Thyroid gland (tissue), 4 donors: ENCODE data around the gene NEFH.

ENCODE experiments used
- POLR2A ChIP-seq, 2 donors: fragments of 450-650 bp; IDR thresholded peaks; one replicate each; pipeline ENCODE4 v1.6.1; 2017; ENCODE audit warnings: antibody characterized with exemption in 2 of 2, mild to moderate bottlenecking in 2 of 2, moderate library complexity in 1 of 2
- TF ChIP-seq, protein P1 (sequence below), 6 experiments: fragments of 200-600 bp in 3 of 6; fragments of 450-650 bp in 3 of 6; sonication (generic) in 3 of 6; IDR thresholded peaks; one replicate each; pipeline ENCODE4 v1.5.1; 2016 to 2019; ENCODE audit warnings: antibody characterized with exemption in 6 of 6, mild to moderate bottlenecking in 2 of 6, inconsistent platforms in 1 of 6, moderate library complexity in 1 of 6

DNA sequence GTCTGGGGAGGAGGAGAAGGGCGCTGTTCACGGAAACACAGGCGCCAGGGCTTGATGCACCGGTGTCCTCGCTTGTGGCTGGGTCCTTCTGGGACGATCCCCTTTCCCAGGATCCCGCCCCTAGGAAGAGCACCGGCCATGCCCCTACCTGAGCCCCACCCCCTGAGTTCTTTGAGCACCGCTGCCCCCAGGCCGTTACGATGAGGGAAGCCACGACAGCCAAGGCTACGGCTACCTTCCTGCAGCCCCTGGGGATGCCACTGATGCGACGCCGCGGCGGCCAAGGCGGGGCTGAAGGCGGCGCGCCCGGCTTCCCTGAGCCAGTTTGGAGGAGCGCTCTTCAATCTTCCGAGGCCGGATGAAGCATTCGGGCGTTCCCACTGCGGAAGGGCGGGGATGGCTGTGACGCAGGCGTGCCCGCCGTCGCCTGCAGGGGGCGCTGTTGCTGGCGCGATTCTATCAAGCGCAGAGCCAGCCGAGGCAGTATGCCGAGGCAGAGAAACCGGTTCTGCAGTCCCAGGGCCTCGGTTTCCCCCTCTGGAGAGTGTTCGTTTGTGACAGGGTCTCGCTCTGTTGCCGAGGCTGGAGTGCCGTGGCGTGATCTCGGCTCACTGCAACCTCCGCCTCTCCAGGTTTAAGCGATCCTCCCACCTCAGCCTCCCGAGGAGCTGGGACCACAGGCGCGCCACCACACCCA lies 9.7 kb upstream of the NEFH start:
- TF ChIP-seq, protein P1, sequence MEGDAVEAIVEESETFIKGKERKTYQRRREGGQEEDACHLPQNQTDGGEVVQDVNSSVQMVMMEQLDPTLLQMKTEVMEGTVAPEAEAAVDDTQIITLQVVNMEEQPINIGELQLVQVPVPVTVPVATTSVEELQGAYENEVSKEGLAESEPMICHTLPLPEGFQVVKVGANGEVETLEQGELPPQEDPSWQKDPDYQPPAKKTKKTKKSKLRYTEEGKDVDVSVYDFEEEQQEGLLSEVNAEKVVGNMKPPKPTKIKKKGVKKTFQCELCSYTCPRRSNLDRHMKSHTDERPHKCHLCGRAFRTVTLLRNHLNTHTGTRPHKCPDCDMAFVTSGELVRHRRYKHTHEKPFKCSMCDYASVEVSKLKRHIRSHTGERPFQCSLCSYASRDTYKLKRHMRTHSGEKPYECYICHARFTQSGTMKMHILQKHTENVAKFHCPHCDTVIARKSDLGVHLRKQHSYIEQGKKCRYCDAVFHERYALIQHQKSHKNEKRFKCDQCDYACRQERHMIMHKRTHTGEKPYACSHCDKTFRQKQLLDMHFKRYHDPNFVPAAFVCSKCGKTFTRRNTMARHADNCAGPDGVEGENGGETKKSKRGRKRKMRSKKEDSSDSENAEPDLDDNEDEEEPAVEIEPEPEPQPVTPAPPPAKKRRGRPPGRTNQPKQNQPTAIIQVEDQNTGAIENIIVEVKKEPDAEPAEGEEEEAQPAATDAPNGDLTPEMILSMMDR (IDR thresholded peaks at IDR 0.05): peak; percentile 49 to 88 (median 71)
- TF ChIP-seq POLR2A (IDR thresholded peaks at IDR 0.05): no peak
